MM.1S (cell line): ENCODE results near the gene GTF2F2.

Experiments
- EZH2phosphoT487 ChIP-seq: fragments of 300-600 bp; sonication (generic); IDR thresholded peaks from 2 replicates; pipeline ENCODE4 v1.6.1; 2018; ENCODE audit warnings: antibody characterized with exemption, low read length
- TF ChIP-seq, protein P1 (sequence below): fragments of 300-600 bp; sonication (generic); IDR thresholded peaks from 2 replicates; pipeline ENCODE4 v1.5.1; 2016; ENCODE audit warnings: antibody characterized with exemption, low read length, mixed read lengths

DNA sequence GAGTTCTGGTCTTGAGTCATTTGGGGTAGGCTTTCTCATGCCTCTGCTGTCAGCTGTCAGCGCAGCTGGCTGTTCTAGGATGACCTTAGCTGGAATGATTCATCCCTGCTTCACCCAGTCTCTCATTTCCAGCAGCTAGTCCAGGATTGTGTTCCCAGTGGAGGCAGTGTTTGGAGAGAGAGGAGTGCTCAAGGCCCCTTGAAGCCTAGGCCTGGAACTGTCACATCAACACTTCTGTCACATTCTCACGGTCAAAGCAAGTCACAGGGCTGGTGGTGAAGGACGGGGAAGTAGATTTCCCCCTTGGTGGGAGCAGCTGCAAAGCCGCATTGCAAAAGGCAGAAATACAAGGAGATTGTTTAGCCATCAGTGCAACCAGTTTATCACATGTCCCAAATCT lies 205.5 kb downstream of the GTF2F2 start:
- TF ChIP-seq, protein P1, sequence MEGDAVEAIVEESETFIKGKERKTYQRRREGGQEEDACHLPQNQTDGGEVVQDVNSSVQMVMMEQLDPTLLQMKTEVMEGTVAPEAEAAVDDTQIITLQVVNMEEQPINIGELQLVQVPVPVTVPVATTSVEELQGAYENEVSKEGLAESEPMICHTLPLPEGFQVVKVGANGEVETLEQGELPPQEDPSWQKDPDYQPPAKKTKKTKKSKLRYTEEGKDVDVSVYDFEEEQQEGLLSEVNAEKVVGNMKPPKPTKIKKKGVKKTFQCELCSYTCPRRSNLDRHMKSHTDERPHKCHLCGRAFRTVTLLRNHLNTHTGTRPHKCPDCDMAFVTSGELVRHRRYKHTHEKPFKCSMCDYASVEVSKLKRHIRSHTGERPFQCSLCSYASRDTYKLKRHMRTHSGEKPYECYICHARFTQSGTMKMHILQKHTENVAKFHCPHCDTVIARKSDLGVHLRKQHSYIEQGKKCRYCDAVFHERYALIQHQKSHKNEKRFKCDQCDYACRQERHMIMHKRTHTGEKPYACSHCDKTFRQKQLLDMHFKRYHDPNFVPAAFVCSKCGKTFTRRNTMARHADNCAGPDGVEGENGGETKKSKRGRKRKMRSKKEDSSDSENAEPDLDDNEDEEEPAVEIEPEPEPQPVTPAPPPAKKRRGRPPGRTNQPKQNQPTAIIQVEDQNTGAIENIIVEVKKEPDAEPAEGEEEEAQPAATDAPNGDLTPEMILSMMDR = no peak
- TF ChIP-seq EZH2phosphoT487 = no peak
